GM12874 (cell line): ENCODE data around the gene TBC1D16.
A peak's percentile ranks its signal among the peaks of the same experiment; 100 is the strongest.

Experiments
- TF ChIP-seq, protein P1 (sequence below): IDR thresholded peaks from 2 replicates; pipeline ENCODE4 v1.5.1; 2011; ENCODE audit warnings: low read depth, mild to moderate bottlenecking, control low read depth, low read length, moderate library complexity; ENCODE audit not compliant: insufficient read depth

TBC1D16 gene, protein sequence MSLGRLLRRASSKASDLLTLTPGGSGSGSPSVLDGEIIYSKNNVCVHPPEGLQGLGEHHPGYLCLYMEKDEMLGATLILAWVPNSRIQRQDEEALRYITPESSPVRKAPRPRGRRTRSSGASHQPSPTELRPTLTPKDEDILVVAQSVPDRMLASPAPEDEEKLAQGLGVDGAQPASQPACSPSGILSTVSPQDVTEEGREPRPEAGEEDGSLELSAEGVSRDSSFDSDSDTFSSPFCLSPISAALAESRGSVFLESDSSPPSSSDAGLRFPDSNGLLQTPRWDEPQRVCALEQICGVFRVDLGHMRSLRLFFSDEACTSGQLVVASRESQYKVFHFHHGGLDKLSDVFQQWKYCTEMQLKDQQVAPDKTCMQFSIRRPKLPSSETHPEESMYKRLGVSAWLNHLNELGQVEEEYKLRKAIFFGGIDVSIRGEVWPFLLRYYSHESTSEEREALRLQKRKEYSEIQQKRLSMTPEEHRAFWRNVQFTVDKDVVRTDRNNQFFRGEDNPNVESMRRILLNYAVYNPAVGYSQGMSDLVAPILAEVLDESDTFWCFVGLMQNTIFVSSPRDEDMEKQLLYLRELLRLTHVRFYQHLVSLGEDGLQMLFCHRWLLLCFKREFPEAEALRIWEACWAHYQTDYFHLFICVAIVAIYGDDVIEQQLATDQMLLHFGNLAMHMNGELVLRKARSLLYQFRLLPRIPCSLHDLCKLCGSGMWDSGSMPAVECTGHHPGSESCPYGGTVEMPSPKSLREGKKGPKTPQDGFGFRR

DNA sequence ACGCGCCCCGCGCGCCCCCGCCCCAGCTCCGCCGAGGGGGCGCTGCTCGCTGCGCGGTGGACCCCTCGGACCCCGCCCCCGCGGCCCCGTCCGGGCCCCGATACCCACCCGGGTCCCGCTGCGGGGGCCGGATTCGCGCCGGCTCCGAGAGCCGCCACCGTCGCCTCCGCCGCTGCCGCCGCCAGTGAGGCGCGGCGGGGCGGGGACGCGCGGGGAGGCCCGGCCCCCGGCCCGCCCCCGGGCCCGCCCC is at the start of gene TBC1D16:
Gene TBC1D16, minus strand, starts transcription at position 186 of the 250 bp plus-strand sequence. CDS start 22,325 bp downstream, outside the sequence.
- TF ChIP-seq, protein P1, sequence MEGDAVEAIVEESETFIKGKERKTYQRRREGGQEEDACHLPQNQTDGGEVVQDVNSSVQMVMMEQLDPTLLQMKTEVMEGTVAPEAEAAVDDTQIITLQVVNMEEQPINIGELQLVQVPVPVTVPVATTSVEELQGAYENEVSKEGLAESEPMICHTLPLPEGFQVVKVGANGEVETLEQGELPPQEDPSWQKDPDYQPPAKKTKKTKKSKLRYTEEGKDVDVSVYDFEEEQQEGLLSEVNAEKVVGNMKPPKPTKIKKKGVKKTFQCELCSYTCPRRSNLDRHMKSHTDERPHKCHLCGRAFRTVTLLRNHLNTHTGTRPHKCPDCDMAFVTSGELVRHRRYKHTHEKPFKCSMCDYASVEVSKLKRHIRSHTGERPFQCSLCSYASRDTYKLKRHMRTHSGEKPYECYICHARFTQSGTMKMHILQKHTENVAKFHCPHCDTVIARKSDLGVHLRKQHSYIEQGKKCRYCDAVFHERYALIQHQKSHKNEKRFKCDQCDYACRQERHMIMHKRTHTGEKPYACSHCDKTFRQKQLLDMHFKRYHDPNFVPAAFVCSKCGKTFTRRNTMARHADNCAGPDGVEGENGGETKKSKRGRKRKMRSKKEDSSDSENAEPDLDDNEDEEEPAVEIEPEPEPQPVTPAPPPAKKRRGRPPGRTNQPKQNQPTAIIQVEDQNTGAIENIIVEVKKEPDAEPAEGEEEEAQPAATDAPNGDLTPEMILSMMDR: no peak

DNA sequence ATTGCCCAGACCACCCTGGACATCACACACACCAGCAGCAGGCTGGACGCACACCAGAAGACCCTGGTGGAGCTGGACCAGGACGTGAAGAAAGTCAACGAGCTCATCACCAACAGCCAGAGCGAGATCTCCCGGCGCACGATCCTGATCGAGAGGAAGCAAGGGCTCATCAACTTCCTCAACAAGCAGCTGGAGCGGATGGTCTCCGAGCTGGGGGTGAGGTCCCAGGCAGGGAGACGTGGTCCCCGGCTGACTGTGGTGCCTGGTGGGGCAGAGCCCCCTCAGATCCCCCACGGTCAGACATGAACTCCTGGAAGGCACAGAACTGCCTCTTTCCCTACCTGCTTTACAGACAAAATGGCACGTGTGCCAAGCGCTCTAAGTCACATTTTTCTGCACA is 49.1 kb upstream of the TBC1D16 start:
- TF ChIP-seq, protein P1: no peak

DNA sequence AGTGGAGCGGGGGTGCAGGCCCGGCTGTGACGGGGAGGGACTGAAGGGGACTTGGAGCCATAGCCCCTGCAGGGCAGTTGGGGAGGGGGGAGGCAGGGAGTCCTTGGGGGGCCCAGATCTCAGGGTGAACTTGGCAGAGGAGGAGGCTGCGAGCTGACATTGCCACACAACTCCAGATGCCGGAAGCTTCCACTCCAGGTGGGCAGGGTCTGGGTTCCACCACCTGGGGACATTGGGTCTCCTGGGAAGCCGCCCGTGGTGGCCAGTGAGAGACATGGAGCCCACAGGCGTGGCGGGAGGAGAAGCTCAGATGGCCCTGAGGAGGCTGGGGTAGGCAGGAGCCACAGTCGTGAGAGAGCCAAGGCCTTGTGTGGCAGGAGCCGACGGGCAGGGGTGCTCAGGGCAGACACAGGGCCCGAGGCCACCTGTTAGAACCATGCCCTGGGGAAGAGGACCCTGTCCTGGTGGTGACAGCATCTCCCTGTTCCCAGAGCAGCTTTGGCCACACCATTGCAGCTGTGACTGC is 47.5 kb upstream of the TBC1D16 start:
- TF ChIP-seq, protein P1: no peak

DNA sequence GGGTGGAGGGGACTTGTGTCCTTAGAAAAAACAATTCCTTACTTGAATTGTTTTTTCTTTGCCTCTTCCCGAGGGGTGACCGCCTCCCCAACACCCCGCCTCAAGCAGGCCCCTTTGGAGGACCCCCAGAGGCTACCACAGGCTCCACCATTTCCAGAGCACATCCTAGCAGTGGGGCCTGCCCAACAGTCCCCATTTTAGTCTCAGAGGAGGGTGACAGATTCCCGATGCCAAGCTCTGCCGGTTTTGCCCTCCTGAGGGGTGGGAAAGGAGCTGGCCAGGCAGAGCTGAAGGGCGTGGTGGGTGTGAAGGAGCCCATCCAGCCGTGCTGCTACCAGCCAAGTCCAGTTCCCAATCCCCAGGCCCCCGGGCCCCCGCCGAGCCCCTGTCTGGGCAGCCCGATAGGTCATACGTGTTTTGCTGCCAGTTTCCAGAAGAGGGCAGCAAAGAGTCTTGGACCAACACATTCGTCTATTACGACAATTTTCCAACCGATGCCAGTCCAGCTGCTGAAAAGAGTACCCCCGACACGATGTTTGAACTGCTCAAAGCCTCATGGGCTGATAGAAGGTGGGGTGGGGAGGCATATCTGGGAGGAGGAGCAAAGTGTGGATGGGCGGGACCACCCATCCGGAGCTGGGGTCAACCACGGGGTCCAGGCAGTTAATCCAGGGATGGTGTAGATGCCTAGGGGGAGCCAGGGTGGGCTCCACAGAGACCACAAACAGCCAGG is 46.9 kb upstream of the TBC1D16 start:
- TF ChIP-seq, protein P1: peak; percentile 78

DNA sequence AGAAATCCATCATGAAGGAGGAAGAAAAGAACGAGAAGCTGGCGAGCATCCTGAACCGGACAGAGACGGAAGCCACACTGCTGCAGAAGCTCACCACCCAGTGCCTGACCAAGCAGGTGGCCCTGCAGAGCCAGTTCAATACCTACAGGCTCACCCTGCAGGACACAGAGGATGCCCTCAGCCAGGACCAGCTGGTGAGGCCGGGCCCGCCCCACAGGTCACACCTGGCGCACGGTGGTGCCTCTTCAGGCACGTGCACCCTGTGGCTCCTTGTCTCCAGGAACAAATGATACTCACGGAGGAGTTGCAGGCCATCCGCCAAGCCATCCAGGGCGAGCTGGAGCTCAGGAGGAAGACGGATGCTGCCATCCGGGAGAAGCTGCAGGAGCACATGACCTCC is 45.9 kb upstream of the TBC1D16 start:
- TF ChIP-seq, protein P1: no peak

DNA sequence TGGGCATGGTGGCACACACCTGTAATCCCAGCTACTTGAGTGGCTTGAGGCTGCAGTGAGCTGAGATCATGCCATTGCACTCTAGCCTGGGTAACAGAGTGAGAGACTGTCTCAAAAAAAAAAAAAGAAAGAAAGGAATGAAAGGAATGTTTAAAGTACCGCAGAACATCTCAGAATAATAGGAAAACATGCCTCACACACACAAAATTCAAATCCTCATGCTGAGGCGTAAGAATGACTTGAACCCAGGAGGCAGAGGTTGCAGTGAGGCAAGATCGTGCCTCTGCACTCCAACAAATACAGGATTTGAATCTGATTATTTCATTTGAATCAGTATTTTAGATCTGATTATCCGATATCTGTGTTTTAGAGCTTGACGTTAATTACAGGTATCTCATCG is 44.4 kb upstream of the TBC1D16 start:
- TF ChIP-seq, protein P1: no peak

DNA sequence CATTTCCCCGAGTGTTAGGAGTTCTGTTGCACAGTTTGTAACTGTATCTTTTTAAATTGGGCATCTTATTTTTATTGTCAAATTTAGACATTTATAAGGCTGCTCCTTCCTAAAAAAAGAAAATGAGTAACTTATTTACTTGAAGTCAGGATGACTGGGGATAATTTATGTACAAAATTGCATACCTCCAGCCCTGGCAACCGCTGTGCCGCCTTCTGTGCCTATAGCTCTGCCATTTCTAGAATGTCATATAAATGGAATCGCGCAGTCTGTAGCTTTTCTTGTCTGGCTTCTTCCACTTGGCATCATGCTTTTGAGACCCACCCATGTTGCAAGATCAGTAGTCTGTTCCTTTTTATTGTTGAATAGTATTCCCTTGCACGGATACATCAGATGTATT is 36.7 kb upstream of the TBC1D16 start:
- TF ChIP-seq, protein P1: no peak
